WTC11 (cell line): ENCODE results near the gene HOXD13. TPM values are rescaled to one million over a fixed set of nuclear protein-coding genes. Genes with fewer than 3 reads are reported as not detected.

Experiments
- ATAC-seq: fragments of 200-7000 bp; cut with Tn5 transposase; 2 replicates; pipeline ENCODE4 v1.10.0; 2021; ENCODE audit warnings: mild to moderate bottlenecking, moderate library complexity
- CTCF ChIA-PET: fragments of 300-600 bp; sonication (Branson Sonifier 250); formaldehyde crosslinking; loops from one replicate; lab custom pipeline; 2021; ENCODE audit warnings: antibody characterized with exemption; lab: Charles Lee
- POLR2A ChIA-PET: fragments of 350-600 bp; sonication (Branson Sonifier 250); formaldehyde crosslinking; loops from one replicate; lab custom pipeline; 2021; ENCODE audit warnings: antibody characterized with exemption; lab: Charles Lee
- DNase-seq: peaks from one replicate; pipeline ENCODE4 v3.0.0; 2021; ENCODE audit warnings: low spot score
- H3K27ac Mint-ChIP-seq: 2 replicates; pipeline ENCODE4 v1.8.0; 2021; ENCODE audit warnings: mixed read lengths
- H3K27me3 Mint-ChIP-seq: 2 replicates; pipeline ENCODE4 v1.8.0; 2021; ENCODE audit warnings: low read depth, mild to moderate bottlenecking, moderate library complexity, mixed read lengths
- H3K36me3 Mint-ChIP-seq: 2 replicates; pipeline ENCODE4 v1.8.0; 2021; ENCODE audit warnings: mixed read lengths
- H3K4me1 Mint-ChIP-seq: 2 replicates; pipeline ENCODE4 v1.8.0; 2022; ENCODE audit warnings: mixed read lengths
- H3K4me3 Mint-ChIP-seq: 2 replicates; pipeline ENCODE4 v1.8.0; 2021; ENCODE audit warnings: mild to moderate bottlenecking, moderate library complexity, mixed read lengths
- H3K9me3 Mint-ChIP-seq: 2 replicates; pipeline ENCODE4 v1.8.0; 2021; ENCODE audit warnings: mixed read lengths
- FOXJ3 ChIP-seq: sonication (generic); formaldehyde crosslinking; IDR thresholded peaks from 2 replicates; pipeline ENCODE4 v1.9.0; 2021; ENCODE audit warnings: missing genetic modification reagents, mild to moderate bottlenecking, borderline replicate concordance
- FOXK1 ChIP-seq: sonication (generic); formaldehyde crosslinking; IDR thresholded peaks from 2 replicates; pipeline ENCODE4 v1.8.0; 2022; ENCODE audit warnings: mild to moderate bottlenecking, moderate library complexity, missing genetic modification reagents
- FOXP1 ChIP-seq: sonication (generic); formaldehyde crosslinking; IDR thresholded peaks from 2 replicates; pipeline ENCODE4 v1.8.0; 2022; ENCODE audit warnings: missing genetic modification reagents, mild to moderate bottlenecking, moderate library complexity, borderline replicate concordance
- GABPB1 ChIP-seq: sonication (generic); formaldehyde crosslinking; IDR thresholded peaks from 2 replicates; pipeline ENCODE4 v1.8.1; 2023; ENCODE audit warnings: mild to moderate bottlenecking, missing genetic modification reagents
- MYBL2 ChIP-seq: sonication (generic); formaldehyde crosslinking; IDR thresholded peaks from 2 replicates; pipeline ENCODE4 v1.8.1; 2023; ENCODE audit warnings: mild to moderate bottlenecking, moderate library complexity, missing genetic modification reagents
- NFE2L1 ChIP-seq: sonication (generic); formaldehyde crosslinking; IDR thresholded peaks from 2 replicates; pipeline ENCODE4 v1.8.1; 2023; ENCODE audit warnings: missing genetic modification reagents
- TEAD1 ChIP-seq: sonication (generic); formaldehyde crosslinking; IDR thresholded peaks from 2 replicates; pipeline ENCODE4 v1.8.0; 2022; ENCODE audit warnings: mild to moderate bottlenecking, missing genetic modification reagents
- ZNF121 ChIP-seq: sonication (generic); formaldehyde crosslinking; IDR thresholded peaks from 2 replicates; pipeline ENCODE4 v1.8.0; 2023; ENCODE audit warnings: missing genetic modification reagents
- total RNA-seq: library from RNA; stranded (reverse); gene quantifications from 3 replicates; pipeline ENCODE4 v1.2.3, GENCODE V29; 2021
- TF ChIP-seq, protein P1 (sequence below): sonication (generic); formaldehyde crosslinking; IDR thresholded peaks from 2 replicates; pipeline ENCODE4 v1.8.1; 2023; ENCODE audit warnings: mild to moderate bottlenecking, missing genetic modification reagents, moderate library complexity
- TF ChIP-seq, protein P2 (sequence below): sonication (generic); formaldehyde crosslinking; IDR thresholded peaks from 2 replicates; pipeline ENCODE4 v1.8.0; 2022; ENCODE audit warnings: missing genetic modification reagents
- TF ChIP-seq, protein P3 (sequence below): sonication (generic); formaldehyde crosslinking; IDR thresholded peaks from 2 replicates; pipeline ENCODE4 v1.8.1; 2023; ENCODE audit warnings: mild to moderate bottlenecking, moderate library complexity, missing genetic modification reagents
- TF ChIP-seq, protein P4 (sequence below): sonication (generic); formaldehyde crosslinking; IDR thresholded peaks from 2 replicates; pipeline ENCODE4 v1.8.0; 2022; ENCODE audit warnings: mild to moderate bottlenecking, missing genetic modification reagents
- TF ChIP-seq, protein P5 (sequence below): sonication (generic); formaldehyde crosslinking; IDR thresholded peaks from 2 replicates; pipeline ENCODE4 v1.8.1; 2023; ENCODE audit warnings: mild to moderate bottlenecking, missing genetic modification reagents

HOXD13 gene
- total RNA-seq, 1 experiment from 2014 or later: not detected

DNA sequence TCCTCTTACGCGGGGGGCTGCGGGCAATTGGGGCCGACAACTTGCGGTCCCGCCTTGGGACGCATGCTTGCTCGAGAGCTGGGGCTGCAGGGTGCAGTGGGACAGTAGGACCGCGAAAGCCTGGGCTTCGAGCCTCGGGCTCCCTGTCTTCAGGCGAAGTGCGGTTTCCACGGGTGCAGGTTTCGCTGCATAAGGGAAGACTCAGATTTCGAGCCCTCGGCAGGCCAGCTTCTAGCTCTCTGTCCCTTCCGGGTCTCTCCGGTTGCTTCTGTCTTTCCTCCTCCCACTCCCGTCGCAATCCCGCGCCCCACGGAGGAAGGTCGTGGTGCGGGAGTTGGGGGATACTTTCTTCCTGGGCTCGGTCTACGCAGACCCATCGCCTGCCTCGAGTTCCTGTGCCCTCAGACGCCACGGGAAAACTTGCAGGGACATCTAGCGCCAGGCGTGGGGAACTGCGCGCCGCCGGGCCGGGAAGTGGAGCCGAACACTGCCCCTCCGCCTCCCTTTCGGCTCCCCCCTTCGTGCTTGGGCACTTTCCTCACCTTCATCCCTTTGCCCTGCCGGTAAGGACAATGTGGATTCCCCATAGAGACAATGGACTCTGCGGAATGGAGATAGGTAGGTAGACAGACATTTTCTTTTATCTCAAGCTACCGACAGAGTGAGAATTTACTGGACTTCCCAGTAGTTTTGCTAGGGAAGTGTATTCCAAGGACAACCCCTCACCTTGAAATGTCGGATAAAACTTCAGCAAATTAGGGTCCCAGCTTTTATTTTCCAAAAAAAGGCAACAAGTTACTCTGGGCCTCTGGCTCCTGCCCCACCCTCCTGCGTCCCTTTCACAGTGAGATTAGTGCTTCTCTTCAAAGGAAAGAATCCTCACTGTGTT lies 4.2 kb upstream of the HOXD13 start:
- peak overlapping the region; percentile 81 for H3K4me3 Mint-ChIP-seq
- no peak for TF ChIP-seq FOXJ3 (CRISPR knock-in tag)
- TF ChIP-seq, protein P1, sequence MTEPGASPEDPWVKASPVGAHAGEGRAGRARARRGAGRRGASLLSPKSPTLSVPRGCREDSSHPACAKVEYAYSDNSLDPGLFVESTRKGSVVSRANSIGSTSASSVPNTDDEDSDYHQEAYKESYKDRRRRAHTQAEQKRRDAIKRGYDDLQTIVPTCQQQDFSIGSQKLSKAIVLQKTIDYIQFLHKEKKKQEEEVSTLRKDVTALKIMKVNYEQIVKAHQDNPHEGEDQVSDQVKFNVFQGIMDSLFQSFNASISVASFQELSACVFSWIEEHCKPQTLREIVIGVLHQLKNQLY: no peak
- TF ChIP-seq, protein P2, sequence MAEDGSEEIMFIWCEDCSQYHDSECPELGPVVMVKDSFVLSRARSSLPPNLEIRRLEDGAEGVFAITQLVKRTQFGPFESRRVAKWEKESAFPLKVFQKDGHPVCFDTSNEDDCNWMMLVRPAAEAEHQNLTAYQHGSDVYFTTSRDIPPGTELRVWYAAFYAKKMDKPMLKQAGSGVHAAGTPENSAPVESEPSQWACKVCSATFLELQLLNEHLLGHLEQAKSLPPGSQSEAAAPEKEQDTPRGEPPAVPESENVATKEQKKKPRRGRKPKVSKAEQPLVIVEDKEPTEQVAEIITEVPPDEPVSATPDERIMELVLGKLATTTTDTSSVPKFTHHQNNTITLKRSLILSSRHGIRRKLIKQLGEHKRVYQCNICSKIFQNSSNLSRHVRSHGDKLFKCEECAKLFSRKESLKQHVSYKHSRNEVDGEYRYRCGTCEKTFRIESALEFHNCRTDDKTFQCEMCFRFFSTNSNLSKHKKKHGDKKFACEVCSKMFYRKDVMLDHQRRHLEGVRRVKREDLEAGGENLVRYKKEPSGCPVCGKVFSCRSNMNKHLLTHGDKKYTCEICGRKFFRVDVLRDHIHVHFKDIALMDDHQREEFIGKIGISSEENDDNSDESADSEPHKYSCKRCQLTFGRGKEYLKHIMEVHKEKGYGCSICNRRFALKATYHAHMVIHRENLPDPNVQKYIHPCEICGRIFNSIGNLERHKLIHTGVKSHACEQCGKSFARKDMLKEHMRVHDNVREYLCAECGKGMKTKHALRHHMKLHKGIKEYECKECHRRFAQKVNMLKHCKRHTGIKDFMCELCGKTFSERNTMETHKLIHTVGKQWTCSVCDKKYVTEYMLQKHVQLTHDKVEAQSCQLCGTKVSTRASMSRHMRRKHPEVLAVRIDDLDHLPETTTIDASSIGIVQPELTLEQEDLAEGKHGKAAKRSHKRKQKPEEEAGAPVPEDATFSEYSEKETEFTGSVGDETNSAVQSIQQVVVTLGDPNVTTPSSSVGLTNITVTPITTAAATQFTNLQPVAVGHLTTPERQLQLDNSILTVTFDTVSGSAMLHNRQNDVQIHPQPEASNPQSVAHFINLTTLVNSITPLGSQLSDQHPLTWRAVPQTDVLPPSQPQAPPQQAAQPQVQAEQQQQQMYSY: peak; percentile 73
- TF ChIP-seq, protein P3, sequence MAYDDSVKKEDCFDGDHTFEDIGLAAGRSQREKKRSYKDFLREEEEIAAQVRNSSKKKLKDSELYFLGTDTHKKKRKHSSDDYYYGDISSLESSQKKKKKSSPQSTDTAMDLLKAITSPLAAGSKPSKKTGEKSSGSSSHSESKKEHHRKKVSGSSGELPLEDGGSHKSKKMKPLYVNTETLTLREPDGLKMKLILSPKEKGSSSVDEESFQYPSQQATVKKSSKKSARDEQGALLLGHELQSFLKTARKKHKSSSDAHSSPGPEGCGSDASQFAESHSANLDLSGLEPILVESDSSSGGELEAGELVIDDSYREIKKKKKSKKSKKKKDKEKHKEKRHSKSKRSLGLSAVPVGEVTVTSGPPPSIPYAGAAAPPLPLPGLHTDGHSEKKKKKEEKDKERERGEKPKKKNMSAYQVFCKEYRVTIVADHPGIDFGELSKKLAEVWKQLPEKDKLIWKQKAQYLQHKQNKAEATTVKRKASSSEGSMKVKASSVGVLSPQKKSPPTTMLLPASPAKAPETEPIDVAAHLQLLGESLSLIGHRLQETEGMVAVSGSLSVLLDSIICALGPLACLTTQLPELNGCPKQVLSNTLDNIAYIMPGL (CRISPR knock-in tag): no peak
- TF ChIP-seq NFE2L1 (CRISPR knock-in tag): 0 out of 2 replicates have a peak, but pooled peaks have one; percentile 15
- TF ChIP-seq MYBL2 (CRISPR knock-in tag): no peak
- TF ChIP-seq FOXP1 (CRISPR knock-in tag): 0 out of 2 replicates have a peak, but pooled peaks have one; percentile 68
- TF ChIP-seq, protein P4, sequence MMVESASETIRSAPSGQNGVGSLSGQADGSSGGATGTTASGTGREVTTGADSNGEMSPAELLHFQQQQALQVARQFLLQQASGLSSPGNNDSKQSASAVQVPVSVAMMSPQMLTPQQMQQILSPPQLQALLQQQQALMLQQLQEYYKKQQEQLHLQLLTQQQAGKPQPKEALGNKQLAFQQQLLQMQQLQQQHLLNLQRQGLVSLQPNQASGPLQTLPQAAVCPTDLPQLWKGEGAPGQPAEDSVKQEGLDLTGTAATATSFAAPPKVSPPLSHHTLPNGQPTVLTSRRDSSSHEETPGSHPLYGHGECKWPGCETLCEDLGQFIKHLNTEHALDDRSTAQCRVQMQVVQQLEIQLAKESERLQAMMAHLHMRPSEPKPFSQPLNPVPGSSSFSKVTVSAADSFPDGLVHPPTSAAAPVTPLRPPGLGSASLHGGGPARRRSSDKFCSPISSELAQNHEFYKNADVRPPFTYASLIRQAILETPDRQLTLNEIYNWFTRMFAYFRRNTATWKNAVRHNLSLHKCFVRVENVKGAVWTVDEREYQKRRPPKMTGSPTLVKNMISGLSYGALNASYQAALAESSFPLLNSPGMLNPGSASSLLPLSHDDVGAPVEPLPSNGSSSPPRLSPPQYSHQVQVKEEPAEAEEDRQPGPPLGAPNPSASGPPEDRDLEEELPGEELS (CRISPR knock-in tag): no peak
- TF ChIP-seq FOXK1 (CRISPR knock-in tag): peak; percentile 37; the same call in 1 of the 2 replicates
- no peak for TF ChIP-seq GABPB1
- peak; percentile 53; the same call in 1 of the 2 replicates for TF ChIP-seq TEAD1
- TF ChIP-seq, protein P5, sequence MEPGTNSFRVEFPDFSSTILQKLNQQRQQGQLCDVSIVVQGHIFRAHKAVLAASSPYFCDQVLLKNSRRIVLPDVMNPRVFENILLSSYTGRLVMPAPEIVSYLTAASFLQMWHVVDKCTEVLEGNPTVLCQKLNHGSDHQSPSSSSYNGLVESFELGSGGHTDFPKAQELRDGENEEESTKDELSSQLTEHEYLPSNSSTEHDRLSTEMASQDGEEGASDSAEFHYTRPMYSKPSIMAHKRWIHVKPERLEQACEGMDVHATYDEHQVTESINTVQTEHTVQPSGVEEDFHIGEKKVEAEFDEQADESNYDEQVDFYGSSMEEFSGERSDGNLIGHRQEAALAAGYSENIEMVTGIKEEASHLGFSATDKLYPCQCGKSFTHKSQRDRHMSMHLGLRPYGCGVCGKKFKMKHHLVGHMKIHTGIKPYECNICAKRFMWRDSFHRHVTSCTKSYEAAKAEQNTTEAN (CRISPR knock-in tag): no peak
- no peak for TF ChIP-seq ZNF121 (CRISPR knock-in tag)
- no peak overlapping the region for H3K27ac Mint-ChIP-seq
- ChIA-PET CTCF (interaction anchor here (0.6 to 2.4 kb wide), 8 partner anchors 9 to 94 kb away, joined by 3 to 27 read pairs (median 3); partner anchors contain the start of gene HOXD11), POLR2A (no interaction called here)
- no peaks in the 10 kb centered on the region for H3K9me3 Mint-ChIP-seq
- H3K36me3 Mint-ChIP-seq: peaks cover 7% of the 10 kb centered on the region
- ATAC-seq (peak; percentile 43), DNase-seq (peak; percentile 79)
- peaks cover 44% of the 10 kb centered on the region for H3K4me1 Mint-ChIP-seq
- H3K27me3 Mint-ChIP-seq: peaks cover 97% of the 10 kb centered on the region
